Keratinocyte (primary cell): ENCODE results near the gene ENGASE. TPM values are rescaled to one million over a fixed set of nuclear protein-coding genes. Genes with fewer than 3 reads are reported as not detected.

Source experiments
- DNase-seq: peaks from one replicate; pipeline ENCODE4 v3.0.0-alpha.2; 2011; ENCODE audit warnings: low read depth, missing footprints, low spot score
- FAIRE-seq: peaks from 2 replicates; lab custom pipeline; 2011; peaks lifted over from hg19 to GRCh38; lab: Jason Lieb, UNC
- H2AFZ ChIP-seq: 2 replicates; pipeline ENCODE4 v1.6.0; 2012; ENCODE audit warnings: low read length, control low read depth, inconsistent platforms; ENCODE audit not compliant: control insufficient read depth
- H3K27ac ChIP-seq: 2 replicates; pipeline ENCODE4 v1.5.1; 2011; ENCODE audit warnings: low read length; ENCODE audit not compliant: control insufficient read depth, insufficient read depth
- H3K27me3 ChIP-seq: 3 replicates; pipeline ENCODE4 v1.6.0; 2011; ENCODE audit warnings: low read length; ENCODE audit not compliant: control insufficient read depth, insufficient read depth; ENCODE audit errors: extremely low read depth
- H3K36me3 ChIP-seq, 2 experiments: 2 replicates in 1 of 2; 3 replicates in 1 of 2; pipeline ENCODE4 v1.5.1; 2011; ENCODE audit warnings: low read length in 2 of 2, mild to moderate bottlenecking in 1 of 2; ENCODE audit not compliant: control insufficient read depth in 2 of 2, insufficient read depth in 2 of 2; ENCODE audit errors: extremely low read depth in 1 of 2
- H3K4me1 ChIP-seq: 3 replicates; pipeline ENCODE4 v1.5.1; 2011; ENCODE audit warnings: low read length; ENCODE audit not compliant: control insufficient read depth, insufficient read depth; ENCODE audit errors: extremely low read depth
- H3K4me2 ChIP-seq: 3 replicates; pipeline ENCODE4 v1.6.0; 2011; ENCODE audit warnings: low read depth, low read length; ENCODE audit not compliant: control insufficient read depth, insufficient read depth; ENCODE audit errors: extremely low read depth
- H3K4me3 ChIP-seq, 3 experiments: fragments of 200-600 bp in 1 of 3; sonication (generic) in 1 of 3; 2 replicates in 2 of 3; 3 replicates in 1 of 3; pipeline ENCODE4 v1.5.1; 2011 to 2016; ENCODE audit warnings: low read length in 3 of 3, mild to moderate bottlenecking in 3 of 3, control low read depth in 2 of 3, inconsistent platforms in 1 of 3, low read depth in 1 of 3, mixed read lengths in 1 of 3, mixed run types in 1 of 3, moderate library complexity in 1 of 3; ENCODE audit not compliant: control insufficient read depth in 2 of 3, insufficient read depth in 2 of 3; ENCODE audit errors: extremely low read depth in 1 of 3
- H3K79me2 ChIP-seq: 2 replicates; pipeline ENCODE4 v1.6.0; 2012; ENCODE audit warnings: low read length; ENCODE audit not compliant: control insufficient read depth, insufficient read depth
- H3K9ac ChIP-seq: 3 replicates; pipeline ENCODE4 v1.6.0; 2011; ENCODE audit warnings: low read length; ENCODE audit not compliant: control insufficient read depth, insufficient read depth; ENCODE audit errors: extremely low read depth
- H3K9me1 ChIP-seq: 3 replicates; pipeline ENCODE4 v1.6.0; 2011; ENCODE audit warnings: low read length; ENCODE audit not compliant: control insufficient read depth, insufficient read depth; ENCODE audit errors: extremely low read depth
- H3K9me3 ChIP-seq: 2 replicates; pipeline ENCODE4 v1.5.1; 2012; ENCODE audit warnings: low read depth, low read length; ENCODE audit not compliant: control insufficient read depth
- H4K20me1 ChIP-seq: 3 replicates; pipeline ENCODE4 v1.6.0; 2011; ENCODE audit warnings: low read length; ENCODE audit not compliant: control insufficient read depth, insufficient read depth; ENCODE audit errors: extremely low read depth
- CTCF ChIP-seq, 3 experiments: IDR thresholded peaks in 1 of 3; conservative IDR thresholded peaks in 1 of 3; optimal IDR thresholded peaks in 1 of 3; 2 replicates in 2 of 3; 3 replicates in 1 of 3; pipeline versions ENCODE3 to v1.5.1; 2011; ENCODE audit warnings: low read length in 3 of 3, mild to moderate bottlenecking in 3 of 3, moderate library complexity in 2 of 3, control low read depth in 1 of 3, inconsistent platforms in 1 of 3; ENCODE audit not compliant: insufficient read depth in 2 of 3; ENCODE audit errors: extremely low read depth in 1 of 3
- EZH2 ChIP-seq: IDR thresholded peaks from one replicate; pipeline ENCODE4 v1.6.1; 2012; ENCODE audit warnings: inconsistent platforms, mild to moderate bottlenecking, low read length, moderate library complexity
- dilution Hi-C: fragments of 300-500 bp; cut with MboI; formaldehyde crosslinking; loops from one replicate; pipeline ENCODE4 v1.7.0; 2020; ENCODE audit warnings: low sequenced_read_pairs; ENCODE audit not compliant: extremely low pct_ligation_motif_present
- polyA plus RNA-seq, 5 experiments: library from polyadenylated mRNA; depleted of rRNA in 3 of 5; stranded (reverse) in 3 of 5; stranded (forward) in 1 of 5; unstranded in 1 of 5; fragments of >200 nt; gene quantifications; 1 replicate in 1 of 5; 2 replicates in 3 of 5; 3 replicates in 1 of 5; pipeline versions ENCODE4 v1.2.1 to v1.2.3, GENCODE V29; 2011 to 2012; ENCODE audit warnings: missing spikeins in 2 of 5, low read depth in 1 of 5, low replicate concordance in 1 of 5

Gene ENGASE
- polyA plus RNA-seq, 1 donor (not counting 4 experiments of a cell fraction or from before 2014, with no cell fraction given): 6.6 TPM

- Histone ChIP-seq H3K4me1 (peaks cover 7% of the 10 kb centered on the region), H2AFZ (no peak overlapping the region), H3K9me3 (no peaks in the 10 kb centered on the region), H3K27me3 (no peaks in the 10 kb centered on the region), H3K9me1 (no peaks in the 10 kb centered on the region), H3K4me2 (no peak overlapping the region), H3K36me3 (peaks cover 7% of the 10 kb centered on the region in 2 experiments), H3K4me3 (no peak overlapping the region), H3K79me2 (no peaks in the 10 kb centered on the region), H4K20me1 (peaks cover 7% of the 10 kb centered on the region), H3K9ac (no peak overlapping the region), H3K27ac (no peak overlapping the region)
- dilution Hi-C loops: no loop called here
- no peak for DNase-seq
- FAIRE-seq: no peak
- TF ChIP-seq CTCF (optimal IDR thresholded peaks at IDR 0.05 in 1 of 3, IDR thresholded peaks at IDR 0.05 in 1 of 3, conservative IDR thresholded peaks at IDR 0.05 in 1 of 3; ENCODE audit: extremely low read depth in 1 of 3, insufficient read depth in 2 of 3, low read length in 3 of 3) (no peak), EZH2 (no peak)
Observed at GRCh38 chr17:79085154-79085920, 10.7 kb downstream of the ENGASE start.

- TF ChIP-seq CTCF (optimal IDR thresholded peaks at IDR 0.05 in 1 of 3, IDR thresholded peaks at IDR 0.05 in 1 of 3, conservative IDR thresholded peaks at IDR 0.05 in 1 of 3; ENCODE audit: extremely low read depth in 1 of 3, insufficient read depth in 2 of 3, low read length in 3 of 3) (no peak), EZH2 (no peak)
- no peaks in the 10 kb centered on the region for H3K9me1 ChIP-seq
Observed at GRCh38 chr17:79085921-79086551, 11.4 kb downstream of the ENGASE start.

More at GRCh38 chr17:79085921-79086551, 11.4 kb downstream of the ENGASE start:
- Histone ChIP-seq H3K79me2 (no peaks in the 10 kb centered on the region), H2AFZ (no peak overlapping the region), H3K4me3 (no peak overlapping the region), H3K9me3 (no peaks in the 10 kb centered on the region), H3K4me1 (peaks cover 14% of the 10 kb centered on the region), H3K36me3 (peaks cover 4 to 6% of the 10 kb centered on the region in 2 experiments), H3K27ac (no peak overlapping the region), H3K9ac (no peak overlapping the region), H4K20me1 (peaks cover 7% of the 10 kb centered on the region), H3K4me2 (no peak overlapping the region), H3K27me3 (no peaks in the 10 kb centered on the region)
- FAIRE-seq: no peak
- dilution Hi-C loops: no loop called here
- DNase-seq: no peak
